ENCODE measurements around the gene FLVCR1. TPM values are rescaled to one million over a fixed set of nuclear protein-coding genes. Genes with fewer than 3 reads are reported as not detected.
"Not testable (repeated sequence)": the region's sequence is repeated elsewhere in the genome, so short reads cannot be mapped to it uniquely, and the experiment has no call there.

FLVCR1 gene
- total RNA-seq, 1 donor from 2014 or later = 3.0 TPM

GRCh38 chr1:212860713-212861581 is 2.9 kb downstream of the FLVCR1 start:
- no peak for DNase-seq (ENCODE audit: low read depth)

- DNase-seq (ENCODE audit: low read depth) = no peak
Observed at GRCh38 chr1:212862111-212862690, 4.1 kb downstream of the FLVCR1 start.

- not testable (repeated sequence) for DNase-seq (ENCODE audit: low read depth)
Observed at GRCh38 chr1:212863345-212863744, 5.3 kb downstream of the FLVCR1 start.

GRCh38 chr1:212864201-212864600 is 6.1 kb downstream of the FLVCR1 start:
- no peak for DNase-seq (ENCODE audit: low read depth)

GRCh38 chr1:212867192-212867591 is 9.1 kb downstream of the FLVCR1 start:
- DNase-seq (ENCODE audit: low read depth) = no peak

GRCh38 chr1:212871976-212872375 is 13.9 kb downstream of the FLVCR1 start:
- no peak for DNase-seq (ENCODE audit: low read depth)

- DNase-seq (ENCODE audit: low read depth) = no peak
Observed at GRCh38 chr1:212873518-212873917, 15.4 kb downstream of the FLVCR1 start.

- no peak for DNase-seq (ENCODE audit: low read depth)
Observed at GRCh38 chr1:212878418-212878817, 20.3 kb downstream of the FLVCR1 start.

- no peak for DNase-seq (ENCODE audit: low read depth)
Observed at GRCh38 chr1:212879947-212880690, 22.0 kb downstream of the FLVCR1 start.

- no peak for DNase-seq (ENCODE audit: low read depth)
Observed at GRCh38 chr1:212884592-212884991, 26.5 kb downstream of the FLVCR1 start.

- no peak for DNase-seq (ENCODE audit: low read depth)
Observed at GRCh38 chr1:212892108-212892507, 34.0 kb downstream of the FLVCR1 start.

- no peak for DNase-seq (ENCODE audit: low read depth)
Observed at GRCh38 chr1:212899845-212900244, 41.8 kb downstream of the FLVCR1 start.

- no peak for DNase-seq (ENCODE audit: low read depth)
Observed at GRCh38 chr1:212901290-212901689, 43.2 kb downstream of the FLVCR1 start.

GRCh38 chr1:212902054-212902453 is 44.0 kb downstream of the FLVCR1 start:
- no peak for DNase-seq (ENCODE audit: low read depth)

- no peak for DNase-seq (ENCODE audit: low read depth)
Observed at GRCh38 chr1:212903664-212904063, 45.6 kb downstream of the FLVCR1 start.

- DNase-seq (ENCODE audit: low read depth) = not testable (repeated sequence)
Observed at GRCh38 chr1:212908071-212908470, 50.0 kb downstream of the FLVCR1 start.

GRCh38 chr1:212908971-212909370 is 50.9 kb downstream of the FLVCR1 start:
- DNase-seq (ENCODE audit: low read depth) = no peak

GRCh38 chr1:212909652-212910063 is 51.6 kb downstream of the FLVCR1 start:
- no peak for DNase-seq (ENCODE audit: low read depth)

GRCh38 chr1:212910213-212910612 is 52.1 kb downstream of the FLVCR1 start:
- not testable (repeated sequence) for DNase-seq (ENCODE audit: low read depth)

- not testable (repeated sequence) for DNase-seq (ENCODE audit: low read depth)
Observed at GRCh38 chr1:212913638-212914037, 55.6 kb downstream of the FLVCR1 start.

GRCh38 chr1:212914110-212914509 is 56.0 kb downstream of the FLVCR1 start:
- not testable (repeated sequence) for DNase-seq (ENCODE audit: low read depth)

- DNase-seq (ENCODE audit: low read depth) = no peak
Observed at GRCh38 chr1:212914789-212915188, 56.7 kb downstream of the FLVCR1 start.

Data from myocyte (in vitro differentiated cells).